ENCODE results near the gene ADGRE2.

The ADGRE2 gene

DNA sequence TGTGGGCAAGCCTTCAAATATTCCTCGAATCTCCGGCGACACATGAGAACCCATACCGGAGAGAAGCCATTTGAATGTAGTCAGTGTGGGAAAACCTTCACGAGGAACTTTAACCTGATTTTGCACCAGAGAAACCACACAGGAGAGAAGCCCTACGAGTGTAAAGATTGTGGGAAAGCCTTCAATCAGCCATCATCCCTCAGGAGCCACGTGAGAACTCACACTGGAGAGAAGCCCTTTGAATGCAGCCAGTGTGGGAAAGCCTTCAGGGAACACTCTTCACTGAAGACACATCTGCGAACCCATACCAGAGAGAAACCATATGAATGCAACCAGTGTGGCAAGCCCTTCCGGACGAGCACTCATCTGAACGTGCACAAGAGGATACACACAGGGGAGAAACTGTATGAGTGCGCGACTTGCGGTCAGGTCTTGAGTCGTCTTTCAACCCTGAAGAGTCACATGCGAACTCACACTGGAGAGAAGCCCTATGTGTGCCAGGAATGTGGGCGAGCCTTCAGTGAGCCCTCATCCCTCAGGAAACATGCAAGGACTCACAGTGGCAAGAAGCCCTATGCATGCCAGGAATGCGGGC is 59.7 kb downstream of the ADGRE2 start:
- Histone ChIP-seq H3K4me1 (ENCODE audit: control insufficient read depth in 1 of 2, insufficient read depth in 2 of 2, low read length in 2 of 2) (no peaks in the 10 kb centered on the region), H3K9me3 (ENCODE audit: insufficient read depth, low read depth, low read length) (peaks cover 38% of the 10 kb centered on the region), H2BK5ac (ENCODE audit: low read depth, low read length, poor library complexity) (no peak overlapping the region), H3K27me3 (ENCODE audit: insufficient read depth, low read length) (no peaks in the 10 kb centered on the region), H3K79me2 (ENCODE audit: control insufficient read depth, insufficient read depth, low read length, poor library complexity) (no peaks in the 10 kb centered on the region), H3K36me3 (ENCODE audit: control insufficient read depth in 1 of 2, insufficient read depth in 2 of 2, low read length in 2 of 2) (peaks cover 29 to 40% of the 10 kb centered on the region in 2 experiments), H2AK5ac (ENCODE audit: low read length) (no peak overlapping the region), H2AFZ (ENCODE audit: insufficient read depth, low read length, poor library complexity) (no peak overlapping the region), H3K4me3 (ENCODE audit: low read depth, low read length) (no peak overlapping the region), H3K23ac (ENCODE audit: low read length) (no peak overlapping the region), H3K4me2 (ENCODE audit: low read length) (no peak overlapping the region), H4K12ac (ENCODE audit: low read depth, low read length) (no peak overlapping the region), H3K14ac (ENCODE audit: low read length) (no peak overlapping the region), H3K79me1 (ENCODE audit: low read length) (no peaks in the 10 kb centered on the region), H3K27ac (ENCODE audit: low read depth, low read length) (no peak overlapping the region), H2BK120ac (ENCODE audit: insufficient read depth, low read length, poor library complexity) (no peak overlapping the region), H3K4ac (ENCODE audit: low read depth, low read length) (no peak overlapping the region), H3K9ac (ENCODE audit: low read length) (no peak overlapping the region), H4K8ac (ENCODE audit: low read depth, low read length) (no peak overlapping the region), H3K18ac (ENCODE audit: low read length) (no peak overlapping the region), H2BK12ac (ENCODE audit: low read length) (no peak overlapping the region), H4K91ac (ENCODE audit: low read depth, low read length) (no peak overlapping the region)
- DNase-seq = no peak
- no CpG with 5 or more reads among the region's 18 CpGs for WGBS (ENCODE audit: extremely low coverage, insufficient coverage, insufficient read length)

DNA sequence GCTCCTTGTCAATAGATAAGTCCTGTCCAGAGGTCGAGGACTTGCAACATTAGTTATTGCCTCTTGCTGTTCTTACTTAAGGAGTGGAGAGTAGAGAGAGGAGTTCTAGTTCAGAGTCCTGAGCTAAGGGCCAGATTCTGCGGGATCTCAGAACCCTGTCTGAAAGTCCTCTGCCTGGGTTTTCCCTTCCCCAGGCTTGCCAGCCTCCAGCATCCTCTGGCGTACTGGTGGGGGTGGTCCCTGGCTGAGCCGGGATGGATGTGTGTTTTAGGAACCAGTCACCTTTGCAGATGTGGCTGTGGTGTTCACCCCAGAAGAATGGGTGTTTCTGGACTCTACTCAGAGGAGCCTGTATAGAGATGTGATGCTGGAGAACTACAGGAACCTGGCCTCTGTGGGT is 62.5 kb downstream of the ADGRE2 start:
- Histone ChIP-seq H3K4me3 (ENCODE audit: low read depth, low read length) (no peak overlapping the region), H3K27me3 (ENCODE audit: insufficient read depth, low read length) (no peaks in the 10 kb centered on the region), H3K27ac (ENCODE audit: low read depth, low read length) (no peak overlapping the region), H2AK5ac (ENCODE audit: low read length) (no peak overlapping the region), H3K14ac (ENCODE audit: low read length) (no peak overlapping the region), H3K18ac (ENCODE audit: low read length) (no peak overlapping the region), H2AFZ (ENCODE audit: insufficient read depth, low read length, poor library complexity) (no peak overlapping the region), H2BK12ac (ENCODE audit: low read length) (no peak overlapping the region), H3K36me3 (ENCODE audit: control insufficient read depth in 1 of 2, insufficient read depth in 2 of 2, low read length in 2 of 2) (peaks cover 31 to 45% of the 10 kb centered on the region in 2 experiments), H2BK5ac (ENCODE audit: low read depth, low read length, poor library complexity) (no peak overlapping the region), H4K12ac (ENCODE audit: low read depth, low read length) (no peak overlapping the region), H3K4ac (ENCODE audit: low read depth, low read length) (no peak overlapping the region), H3K9ac (ENCODE audit: low read length) (no peak overlapping the region), H3K79me1 (ENCODE audit: low read length) (no peaks in the 10 kb centered on the region), H3K4me2 (ENCODE audit: low read length) (no peak overlapping the region), H4K8ac (ENCODE audit: low read depth, low read length) (no peak overlapping the region), H3K4me1 (ENCODE audit: control insufficient read depth in 1 of 2, insufficient read depth in 2 of 2, low read length in 2 of 2) (no peaks in the 10 kb centered on the region), H3K79me2 (ENCODE audit: control insufficient read depth, insufficient read depth, low read length, poor library complexity) (no peaks in the 10 kb centered on the region), H3K9me3 (ENCODE audit: insufficient read depth, low read depth, low read length) (peaks cover 39% of the 10 kb centered on the region), H2BK120ac (ENCODE audit: insufficient read depth, low read length, poor library complexity) (no peak overlapping the region), H4K91ac (ENCODE audit: low read depth, low read length) (no peak overlapping the region), H3K23ac (ENCODE audit: low read length) (no peak overlapping the region)
- no CpG with 5 or more reads among the region's 4 CpGs for WGBS (ENCODE audit: extremely low coverage, insufficient coverage, insufficient read length)
- DNase-seq = no peak

DNA sequence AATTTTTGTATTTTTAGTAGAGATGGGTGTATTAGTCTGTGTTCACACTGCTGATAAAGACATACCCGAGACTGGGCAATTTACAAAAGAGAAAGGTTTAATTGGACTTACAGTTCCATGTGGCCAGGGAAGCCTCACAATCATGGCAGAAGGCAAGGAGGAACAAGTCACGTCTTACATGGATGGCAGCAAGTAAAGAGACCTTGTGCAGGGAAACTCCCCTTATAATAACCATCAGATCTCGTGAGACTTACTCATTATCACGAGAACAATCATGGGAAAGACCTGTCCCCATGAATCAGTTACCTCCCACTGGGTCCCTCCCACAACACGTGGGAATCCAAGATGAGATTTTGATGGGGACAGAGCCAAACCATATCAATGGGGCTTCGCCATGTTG is 73.9 kb downstream of the ADGRE2 start:
- no peak overlapping the region for H2BK12ac ChIP-seq (ENCODE audit: low read length)

DNA sequence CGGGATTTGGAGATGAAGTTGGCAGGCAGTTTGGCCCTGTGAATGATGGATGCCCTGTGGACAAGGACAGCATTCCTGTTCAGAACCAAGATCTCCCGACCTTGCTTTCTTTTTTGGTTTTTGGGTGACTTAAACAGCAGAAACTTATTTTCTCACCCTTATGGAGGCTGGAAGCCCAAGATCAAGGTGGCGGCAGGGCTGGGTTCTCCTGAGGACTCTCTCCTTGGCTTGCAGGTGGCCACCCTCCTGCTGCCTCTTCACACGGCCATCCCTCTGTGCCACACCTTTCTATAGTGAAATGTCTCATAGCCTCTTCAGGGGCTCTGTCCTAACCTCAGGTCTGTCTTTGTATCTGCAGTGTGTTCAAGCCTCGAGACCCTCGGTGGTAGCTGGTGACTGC is 74.5 kb downstream of the ADGRE2 start:
- Histone ChIP-seq H2BK12ac (ENCODE audit: low read length) (no peak overlapping the region), H4K12ac (ENCODE audit: low read depth, low read length) (no peak overlapping the region), H3K36me3 (ENCODE audit: control insufficient read depth in 1 of 2, insufficient read depth in 2 of 2, low read length in 2 of 2) (peaks cover 45 to 70% of the 10 kb centered on the region in 2 experiments), H2AK5ac (ENCODE audit: low read length) (no peak overlapping the region), H3K18ac (ENCODE audit: low read length) (no peak overlapping the region), H3K14ac (ENCODE audit: low read length) (no peak overlapping the region), H2AFZ (ENCODE audit: insufficient read depth, low read length, poor library complexity) (no peak overlapping the region), H3K79me1 (ENCODE audit: low read length) (no peaks in the 10 kb centered on the region), H3K27ac (ENCODE audit: low read depth, low read length) (no peak overlapping the region), H3K27me3 (ENCODE audit: insufficient read depth, low read length) (no peaks in the 10 kb centered on the region), H2BK5ac (ENCODE audit: low read depth, low read length, poor library complexity) (no peak overlapping the region), H3K79me2 (ENCODE audit: control insufficient read depth, insufficient read depth, low read length, poor library complexity) (no peaks in the 10 kb centered on the region), H3K9ac (ENCODE audit: low read length) (no peak overlapping the region), H4K8ac (ENCODE audit: low read depth, low read length) (no peak overlapping the region), H3K4me3 (ENCODE audit: low read depth, low read length) (no peak overlapping the region), H3K4me2 (ENCODE audit: low read length) (no peak overlapping the region), H2BK120ac (ENCODE audit: insufficient read depth, low read length, poor library complexity) (no peak overlapping the region), H3K4me1 (ENCODE audit: control insufficient read depth in 1 of 2, insufficient read depth in 2 of 2, low read length in 2 of 2) (no peaks in the 10 kb centered on the region), H4K91ac (ENCODE audit: low read depth, low read length) (no peak overlapping the region), H3K23ac (ENCODE audit: low read length) (no peak overlapping the region), H3K9me3 (ENCODE audit: insufficient read depth, low read depth, low read length) (peaks cover 23% of the 10 kb centered on the region), H3K4ac (ENCODE audit: low read depth, low read length) (no peak overlapping the region)
- WGBS (ENCODE audit: extremely low coverage, insufficient coverage, insufficient read length) = no CpG with 5 or more reads among the region's 6 CpGs
- DNase-seq = no peak

More for the DNA sequence above, 73.9 kb downstream of the ADGRE2 start:
- no peak overlapping the region for H4K8ac ChIP-seq (ENCODE audit: low read depth, low read length)
- no peak overlapping the region for H2BK120ac ChIP-seq (ENCODE audit: insufficient read depth, low read length, poor library complexity)
- WGBS (ENCODE audit: extremely low coverage, insufficient coverage, insufficient read length) = no CpG with 5 or more reads among the region's 6 CpGs
- no peaks in the 10 kb centered on the region for H3K4me1 ChIP-seq (ENCODE audit: control insufficient read depth in 1 of 2, insufficient read depth in 2 of 2, low read length in 2 of 2)
- no peaks in the 10 kb centered on the region for H3K79me1 ChIP-seq (ENCODE audit: low read length)
- H3K79me2 ChIP-seq (ENCODE audit: control insufficient read depth, insufficient read depth, low read length, poor library complexity) = no peaks in the 10 kb centered on the region
- no peak overlapping the region for H2AK5ac ChIP-seq (ENCODE audit: low read length)
- no peak overlapping the region for H3K14ac ChIP-seq (ENCODE audit: low read length)
- no peak overlapping the region for H3K4me2 ChIP-seq (ENCODE audit: low read length)
- peaks cover 45 to 69% of the 10 kb centered on the region in 2 experiments for H3K36me3 ChIP-seq (ENCODE audit: control insufficient read depth in 1 of 2, insufficient read depth in 2 of 2, low read length in 2 of 2)
- no peak overlapping the region for H3K27ac ChIP-seq (ENCODE audit: low read depth, low read length)
- H2BK5ac ChIP-seq (ENCODE audit: low read depth, low read length, poor library complexity) = no peak overlapping the region
- DNase-seq = no peak
- no peak overlapping the region for H2AFZ ChIP-seq (ENCODE audit: insufficient read depth, low read length, poor library complexity)
- no peak overlapping the region for H3K4ac ChIP-seq (ENCODE audit: low read depth, low read length)
- H4K12ac ChIP-seq (ENCODE audit: low read depth, low read length) = no peak overlapping the region
- H3K4me3 ChIP-seq (ENCODE audit: low read depth, low read length) = no peak overlapping the region
- H3K27me3 ChIP-seq (ENCODE audit: insufficient read depth, low read length) = no peaks in the 10 kb centered on the region
- H3K18ac ChIP-seq (ENCODE audit: low read length) = no peak overlapping the region
- peaks cover 23% of the 10 kb centered on the region for H3K9me3 ChIP-seq (ENCODE audit: insufficient read depth, low read depth, low read length)
- H3K9ac ChIP-seq (ENCODE audit: low read length) = no peak overlapping the region
- no peak overlapping the region for H4K91ac ChIP-seq (ENCODE audit: low read depth, low read length)
- H3K23ac ChIP-seq (ENCODE audit: low read length) = no peak overlapping the region
